Uterus (tissue), 4 donors: ENCODE data around the gene GRIN2A. TPM values are rescaled to one million over a fixed set of nuclear protein-coding genes. Genes with fewer than 3 reads are reported as not detected.

ENCODE experiments used
- DNase-seq, 2 donors: peaks; one replicate each; pipeline ENCODE4 v3.0.0-alpha.2; 2019 to 2020
- H3K27ac ChIP-seq, 2 donors: fragments of 200-600 bp; sonication (generic); 1 replicate in 1 of 2; 2 replicates in 1 of 2; pipeline ENCODE4 v1.5.1; 2016 to 2018
- H3K27me3 ChIP-seq, 2 donors: fragments of 200-600 bp; sonication (generic); one replicate each; pipeline ENCODE4 v1.5.1; 2018 to 2019; ENCODE audit warnings: control low read depth in 1 of 2
- H3K36me3 ChIP-seq, 2 donors: fragments of 200-600 bp; sonication (generic); one replicate each; pipeline ENCODE4 v1.5.1; 2019; ENCODE audit warnings: control low read depth in 1 of 2
- H3K4me1 ChIP-seq, 2 donors: fragments of 200-600 bp; sonication (generic); one replicate each; pipeline ENCODE4 v1.5.1; 2018 to 2019; ENCODE audit warnings: control low read depth in 1 of 2
- H3K4me3 ChIP-seq, 2 donors: fragments of 200-600 bp; sonication (generic); 1 replicate in 1 of 2; 2 replicates in 1 of 2; pipeline ENCODE4 v1.5.1; 2018 to 2019; ENCODE audit warnings: mild to moderate bottlenecking in 1 of 2
- H3K9me3 ChIP-seq, 2 donors: fragments of 200-600 bp; sonication (generic); one replicate each; pipeline ENCODE4 v1.5.1; 2019; ENCODE audit warnings: control low read depth in 1 of 2
- CTCF ChIP-seq, 4 experiments: fragments of 200-600 bp in 2 of 4; fragments of 450-650 bp in 2 of 4; sonication (generic) in 2 of 4; IDR thresholded peaks; one replicate each; pipeline ENCODE4 v1.5.1; 2016 to 2019; ENCODE audit warnings: antibody characterized with exemption in 4 of 4, mild to moderate bottlenecking in 2 of 4, moderate library complexity in 1 of 4
- POLR2A ChIP-seq, 2 donors: fragments of 450-650 bp; IDR thresholded peaks; one replicate each; pipeline ENCODE4 v1.6.1; 2016; ENCODE audit warnings: antibody characterized with exemption in 2 of 2, mild to moderate bottlenecking in 1 of 2, moderate library complexity in 1 of 2
- intact Hi-C: fragments of 100-400 bp; cut with DNase I; formaldehyde crosslinking; loops from one replicate; pipeline ENCODE4 v1.15.1; 2023; ENCODE audit warnings: low total_unique reads
- total RNA-seq, 4 donors: library from RNA; depleted of rRNA in 3 of 4; stranded (reverse); fragments of >200 nt in 3 of 4; gene quantifications; one replicate each; pipeline versions ENCODE4 v1.1.0 to v1.2.4, GENCODE V29; 2014 to 2023
- donor health status: DM: yes; HTN: yes; CAD: no.

Gene GRIN2A
- total RNA-seq, 4 donors from 2014 or later: under 0.01 to 2.4 (median 0.56) TPM

- intact Hi-C loops: no loop called here
- Histone ChIP-seq H3K4me3 (no peak overlapping the region), H3K27ac (no peak overlapping the region), H3K4me1 (no peaks in the 10 kb centered on the region), H3K36me3 (no peaks in the 10 kb centered on the region), H3K27me3 (no peaks in the 10 kb centered on the region), H3K9me3 (no peaks in the 10 kb centered on the region)
- no peak for TF ChIP-seq POLR2A (IDR thresholded peaks at IDR 0.05)
- no peak for TF ChIP-seq CTCF (IDR thresholded peaks at IDR 0.05)
- no peak for DNase-seq
Observed at GRCh38 chr16:9978160-9978725, 204.0 kb downstream of the GRIN2A start.

GRCh38 chr16:9977333-9977897 lies 204.8 kb downstream of the GRIN2A start:
- TF ChIP-seq CTCF (IDR thresholded peaks at IDR 0.05) (no peak), POLR2A (IDR thresholded peaks at IDR 0.05) (no peak)

GRCh38 chr16:9976601-9977000 lies 205.6 kb downstream of the GRIN2A start:
- Histone ChIP-seq H3K4me1 (no peaks in the 10 kb centered on the region), H3K36me3 (no peaks in the 10 kb centered on the region), H3K27me3 (no peaks in the 10 kb centered on the region), H3K27ac (no peak overlapping the region), H3K4me3 (no peak overlapping the region), H3K9me3 (no peaks in the 10 kb centered on the region)
- intact Hi-C loops: no loop called here
- TF ChIP-seq CTCF (IDR thresholded peaks at IDR 0.05) (no peak), POLR2A (IDR thresholded peaks at IDR 0.05) (no peak)
- no peak for DNase-seq

More at GRCh38 chr16:9977333-9977897, 204.8 kb downstream of the GRIN2A start:
- Histone ChIP-seq H3K9me3 (no peaks in the 10 kb centered on the region), H3K36me3 (no peaks in the 10 kb centered on the region), H3K4me3 (no peak overlapping the region), H3K4me1 (no peaks in the 10 kb centered on the region), H3K27me3 (no peaks in the 10 kb centered on the region), H3K27ac (no peak overlapping the region)
- intact Hi-C loops: no loop called here
- DNase-seq: no peak

- Histone ChIP-seq H3K27me3 (no peaks in the 10 kb centered on the region), H3K4me1 (no peaks in the 10 kb centered on the region), H3K9me3 (no peaks in the 10 kb centered on the region), H3K27ac (no peak overlapping the region), H3K36me3 (no peaks in the 10 kb centered on the region), H3K4me3 (no peak overlapping the region)
- intact Hi-C loops: no loop called here
- DNase-seq: no peak
- no peak for TF ChIP-seq POLR2A (IDR thresholded peaks at IDR 0.05)
- TF ChIP-seq CTCF (IDR thresholded peaks at IDR 0.05): no peak
Observed at GRCh38 chr16:9971907-9972306, 210.3 kb downstream of the GRIN2A start.

GRCh38 chr16:9970796-9971195 lies 211.4 kb downstream of the GRIN2A start:
- TF ChIP-seq CTCF (IDR thresholded peaks at IDR 0.05) (no peak), POLR2A (IDR thresholded peaks at IDR 0.05) (no peak)
- Histone ChIP-seq H3K9me3 (no peaks in the 10 kb centered on the region), H3K36me3 (no peaks in the 10 kb centered on the region), H3K27me3 (no peaks in the 10 kb centered on the region), H3K4me1 (no peaks in the 10 kb centered on the region), H3K4me3 (no peak overlapping the region), H3K27ac (no peak overlapping the region)
- intact Hi-C loops: no loop called here
- DNase-seq: no peak
